ENCODE data around the gene SASH3.

Gene SASH3

DNA sequence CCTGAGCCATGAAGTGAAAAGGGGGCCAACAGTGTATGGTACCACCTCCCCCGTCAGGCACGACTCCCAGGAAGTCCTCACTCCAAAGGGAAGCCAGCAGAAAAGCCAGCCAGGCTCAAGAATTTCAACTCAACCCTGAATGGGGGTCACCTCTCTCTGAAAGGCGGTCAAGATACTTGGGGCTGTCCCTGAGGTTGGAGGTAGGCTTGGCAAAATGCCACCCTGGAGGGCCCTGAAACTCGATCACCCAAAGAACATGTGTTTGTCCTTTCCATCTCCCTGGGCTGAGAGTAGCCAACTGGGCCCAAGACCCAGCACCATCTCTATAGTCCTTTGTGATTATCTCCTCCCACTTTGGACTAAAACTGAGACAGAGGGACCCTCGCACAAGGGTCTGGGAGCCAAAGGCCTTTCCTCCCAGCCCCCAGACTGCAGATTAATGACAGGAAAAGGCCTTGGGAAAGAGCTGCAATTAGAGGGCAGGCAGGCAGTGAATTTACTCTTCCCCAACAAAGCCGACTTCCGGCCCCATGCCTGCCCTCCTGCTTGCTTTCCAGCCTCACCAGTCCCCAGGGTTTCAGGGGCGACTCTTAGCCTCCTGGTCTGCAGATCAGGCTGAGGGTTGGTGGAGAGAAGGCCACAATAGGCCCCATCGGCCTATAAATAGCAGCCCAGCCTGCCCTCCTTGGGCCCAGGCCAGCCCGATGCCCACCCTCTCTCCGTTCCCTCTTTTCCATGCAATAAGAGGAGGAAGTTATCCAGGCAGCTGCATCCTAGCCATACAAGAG, 5.6 kb downstream of the SASH3 start:
- no peak for DNase-seq

DNA sequence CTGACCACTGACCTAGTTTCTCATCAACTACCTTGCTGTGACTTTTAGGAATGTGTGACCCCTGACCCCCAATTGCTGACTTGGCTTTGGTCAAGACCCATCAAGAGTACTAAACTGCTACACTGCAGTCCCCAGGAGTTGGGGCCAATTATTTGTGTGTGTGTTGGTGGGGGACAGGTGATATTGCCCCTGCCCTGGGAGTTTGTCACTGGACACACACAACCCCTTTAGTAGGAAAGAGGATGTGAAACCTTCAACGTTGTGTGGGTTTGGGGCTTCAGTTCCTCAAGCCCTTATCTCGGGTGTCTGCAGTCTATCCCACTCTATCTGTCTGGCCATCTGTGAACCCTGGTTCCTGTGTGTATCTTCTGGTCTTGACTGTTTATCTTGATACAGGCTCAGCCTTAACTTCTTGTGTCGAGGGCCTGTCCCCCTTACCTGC, 6.5 kb downstream of the SASH3 start:
- DNase-seq, result no peak

DNA sequence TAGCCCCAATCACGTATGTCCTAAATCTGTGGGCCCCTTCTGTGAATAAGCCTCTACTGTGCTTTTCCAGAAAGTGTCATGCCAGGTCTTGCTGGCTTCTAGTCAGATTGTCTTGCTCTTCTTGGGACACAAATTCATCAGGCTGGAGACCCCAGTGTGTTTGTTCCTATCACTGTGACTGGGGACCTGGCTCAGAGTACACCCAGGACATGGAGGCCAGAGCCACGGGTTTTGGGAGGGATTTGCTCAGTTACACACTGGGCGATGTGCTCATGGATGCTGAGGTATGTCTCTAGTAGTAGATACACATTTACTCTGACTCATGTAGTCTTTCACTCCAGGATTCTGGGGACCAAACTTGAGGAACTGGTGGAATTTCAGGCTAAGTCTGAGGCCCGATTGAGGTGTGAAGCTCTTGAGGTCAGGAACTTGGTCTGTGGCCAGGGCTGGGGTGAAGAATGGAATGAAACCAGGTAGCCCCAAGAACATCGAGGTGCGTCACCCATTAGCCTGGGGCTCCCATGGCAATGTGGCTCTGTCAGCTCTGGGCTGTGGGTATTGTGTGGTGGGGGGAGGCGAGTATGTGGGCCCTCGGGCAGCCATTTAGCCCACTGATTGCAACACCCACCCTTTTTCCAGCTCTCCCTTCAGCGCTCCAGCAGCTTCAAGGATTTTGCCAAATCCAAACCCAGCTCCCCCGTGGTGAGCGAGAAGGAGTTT, 7.7 kb downstream of the SASH3 start:
- DNase-seq, result no peak

DNA sequence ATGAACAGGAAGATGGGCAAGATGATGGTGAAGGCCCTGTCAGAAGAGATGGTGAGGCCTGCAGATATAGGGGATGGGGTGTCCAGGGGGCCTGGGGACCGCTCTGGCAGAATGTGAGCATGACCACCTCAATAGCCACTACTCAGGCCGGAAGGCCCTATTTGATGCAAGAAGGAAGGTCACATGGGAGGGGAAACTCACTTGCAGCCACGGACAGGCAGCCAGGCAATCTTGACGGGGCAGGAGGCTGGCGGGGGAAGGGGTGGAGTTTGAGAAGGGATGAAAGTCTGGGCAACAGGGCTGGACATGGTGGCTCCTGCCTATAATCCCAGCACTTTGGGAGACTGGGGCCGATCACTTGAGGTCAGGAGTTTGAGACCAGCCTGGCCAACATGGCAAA, 8.8 kb downstream of the SASH3 start:
- DNase-seq, result no peak

DNA sequence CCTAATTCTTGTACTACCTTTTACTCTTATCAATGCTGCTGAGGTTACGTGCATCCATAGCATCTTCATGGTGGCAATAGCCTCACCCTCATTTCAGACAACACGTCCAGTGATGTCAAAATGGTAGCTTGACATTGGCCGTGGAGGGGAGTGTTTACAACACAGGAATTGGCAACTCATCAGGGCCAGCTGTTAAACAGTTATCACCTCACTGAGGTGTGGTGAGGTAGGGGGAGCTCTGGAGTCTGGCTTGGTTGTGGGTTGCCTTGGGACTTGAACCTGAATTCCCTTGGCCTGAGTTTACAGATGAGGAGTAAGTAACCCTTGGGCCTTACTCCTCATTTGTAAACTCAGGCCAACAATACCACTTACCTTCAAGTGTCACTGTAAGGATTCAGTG, 10.4 kb downstream of the SASH3 start:
- no peak for DNase-seq

DNA sequence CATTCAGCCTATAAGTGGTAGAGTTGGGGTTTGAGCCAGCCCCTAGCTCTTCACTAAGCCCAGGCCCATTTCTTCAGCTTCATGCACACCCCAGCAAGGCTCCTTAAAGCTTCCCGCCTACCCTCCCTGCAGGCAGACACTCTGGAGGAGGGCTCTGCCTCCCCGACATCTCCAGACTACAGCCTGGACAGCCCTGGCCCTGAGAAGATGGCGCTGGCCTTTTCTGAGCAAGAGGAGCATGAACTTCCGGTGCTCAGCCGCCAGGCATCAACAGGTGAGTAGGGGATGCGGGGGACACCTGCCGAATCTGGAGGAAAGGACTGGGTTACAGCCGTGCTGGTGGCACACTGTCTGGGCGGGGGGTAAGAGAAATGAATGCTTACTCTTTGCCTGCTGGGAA, 11.1 kb downstream of the SASH3 start:
- DNase-seq, result no peak

DNA sequence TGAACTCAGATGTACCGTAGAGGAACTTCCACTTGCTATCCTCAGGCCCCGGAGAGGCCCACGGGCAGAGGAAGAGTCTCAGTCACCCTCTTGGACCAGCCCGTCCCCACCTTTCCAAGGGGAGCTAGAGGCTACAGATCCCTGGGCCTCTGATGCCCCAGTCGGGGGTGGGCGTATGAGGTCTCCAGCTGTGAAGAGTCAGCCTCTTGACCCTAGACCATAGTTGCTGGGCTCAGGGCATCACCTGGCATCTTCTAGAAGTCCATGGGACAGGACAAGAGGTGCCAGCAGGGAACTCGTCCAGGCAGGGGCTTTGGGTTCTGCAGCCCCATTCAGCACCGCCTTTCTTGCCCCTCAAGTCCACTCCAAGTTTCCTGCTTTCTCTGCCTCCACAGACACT, 11.6 kb downstream of the SASH3 start:
- DNase-seq, result no peak

DNA sequence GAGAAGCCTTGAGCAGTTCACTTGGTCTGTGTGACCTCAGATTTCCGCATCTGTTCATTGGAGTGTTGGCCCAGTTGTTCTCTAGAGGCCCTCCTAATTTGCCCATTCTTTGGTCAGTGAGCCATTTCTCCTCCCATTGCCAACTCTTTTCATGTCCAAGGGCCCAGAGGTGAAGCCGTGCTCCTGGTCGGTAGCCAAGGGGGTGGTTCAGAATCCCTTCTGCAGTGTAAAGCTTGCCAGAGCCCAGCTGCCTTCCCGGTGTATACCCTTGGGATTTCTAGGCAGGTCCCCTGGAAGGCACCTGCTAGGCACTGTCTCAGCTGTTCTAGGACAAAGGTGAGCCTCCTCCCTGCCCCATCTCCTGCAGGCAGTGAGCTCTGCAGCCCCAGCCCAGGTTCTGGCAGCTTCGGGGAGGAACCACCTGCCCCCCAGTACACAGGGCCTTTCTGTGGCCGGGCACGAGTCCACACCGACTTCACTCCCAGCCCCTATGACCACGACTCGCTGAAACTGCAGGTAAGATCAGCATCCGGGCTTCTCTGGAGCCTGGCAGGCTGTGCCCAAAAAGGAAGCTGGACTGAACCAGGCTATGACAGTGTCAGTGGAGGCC, 12.3 kb downstream of the SASH3 start:
- DNase-seq, result no peak

DNA sequence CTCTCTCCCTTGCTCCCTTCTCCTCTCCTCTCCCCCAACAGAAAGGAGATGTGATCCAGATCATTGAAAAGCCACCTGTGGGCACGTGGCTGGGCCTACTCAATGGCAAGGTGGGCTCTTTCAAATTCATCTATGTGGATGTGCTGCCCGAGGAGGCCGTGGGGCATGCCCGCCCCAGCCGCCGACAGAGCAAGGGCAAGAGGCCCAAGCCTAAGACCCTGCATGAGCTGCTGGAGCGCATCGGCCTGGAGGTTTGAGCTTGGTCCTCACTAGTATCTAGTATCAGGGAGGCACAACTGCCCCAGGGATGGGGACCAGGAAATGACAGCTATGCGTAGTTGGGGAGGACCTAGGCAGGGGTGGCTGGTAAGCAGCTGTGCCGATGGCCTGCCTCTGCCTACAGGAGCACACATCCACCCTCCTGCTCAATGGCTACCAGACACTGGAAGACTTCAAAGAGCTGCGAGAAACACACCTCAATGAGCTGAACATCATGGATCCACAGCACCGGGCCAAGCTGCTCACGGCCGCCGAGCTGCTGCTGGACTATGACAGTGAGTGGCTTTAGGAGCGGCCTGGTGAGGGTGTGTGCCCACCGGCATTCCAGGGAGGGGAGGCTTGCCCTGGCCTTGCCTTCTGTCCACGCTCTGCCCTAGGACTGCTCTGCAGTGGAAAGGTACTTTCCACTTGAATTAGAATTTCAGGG, 13.0 kb downstream of the SASH3 start:
- DNase-seq, result no peak

DNA sequence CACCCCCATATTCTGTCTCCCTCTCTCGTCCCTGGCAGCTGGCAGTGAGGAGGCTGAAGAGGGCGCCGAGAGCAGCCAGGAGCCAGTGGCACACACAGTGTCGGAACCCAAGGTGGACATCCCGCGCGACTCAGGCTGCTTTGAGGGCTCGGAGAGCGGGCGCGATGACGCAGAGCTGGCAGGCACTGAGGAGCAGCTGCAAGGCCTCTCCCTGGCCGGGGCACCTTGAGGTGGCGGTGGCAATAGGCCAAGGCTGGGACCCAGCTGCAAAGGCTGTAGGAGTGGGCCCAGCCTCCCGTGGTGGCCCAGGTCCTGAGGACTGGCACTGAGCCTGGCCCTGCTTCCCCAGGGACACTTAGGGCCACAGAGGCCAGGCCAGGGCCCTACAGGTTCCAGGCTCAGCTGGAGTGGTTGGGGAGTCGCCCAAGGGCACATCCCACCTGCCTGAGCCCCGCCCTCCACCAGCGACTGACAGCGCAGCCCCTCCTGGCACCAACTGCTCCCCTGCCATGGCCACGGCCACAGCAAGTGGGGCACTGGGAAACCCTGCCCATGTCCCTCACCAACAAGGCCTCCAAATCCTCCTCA, 13.9 kb downstream of the SASH3 start:
- DNase-seq, result no peak

DNA sequence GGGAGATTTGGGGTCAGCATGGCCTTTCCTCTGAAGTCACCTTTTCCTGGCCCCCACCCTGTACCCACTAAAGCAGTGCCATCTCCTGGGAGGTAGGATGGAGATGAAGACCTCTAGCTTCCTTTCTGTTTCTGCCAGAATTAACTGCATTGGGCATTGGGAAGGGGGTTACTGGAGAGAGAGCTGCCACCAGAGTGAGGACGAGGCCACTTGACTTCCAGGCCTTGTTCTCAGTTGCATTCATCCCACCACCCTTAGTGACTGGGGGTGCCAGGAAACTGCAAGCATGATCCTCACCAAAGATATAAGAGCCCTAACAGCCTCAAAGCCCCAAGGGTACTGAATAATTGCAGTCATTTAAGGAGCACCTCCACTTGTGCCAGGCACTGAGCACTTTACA, 15.8 kb downstream of the SASH3 start:
- no peak for DNase-seq

DNA sequence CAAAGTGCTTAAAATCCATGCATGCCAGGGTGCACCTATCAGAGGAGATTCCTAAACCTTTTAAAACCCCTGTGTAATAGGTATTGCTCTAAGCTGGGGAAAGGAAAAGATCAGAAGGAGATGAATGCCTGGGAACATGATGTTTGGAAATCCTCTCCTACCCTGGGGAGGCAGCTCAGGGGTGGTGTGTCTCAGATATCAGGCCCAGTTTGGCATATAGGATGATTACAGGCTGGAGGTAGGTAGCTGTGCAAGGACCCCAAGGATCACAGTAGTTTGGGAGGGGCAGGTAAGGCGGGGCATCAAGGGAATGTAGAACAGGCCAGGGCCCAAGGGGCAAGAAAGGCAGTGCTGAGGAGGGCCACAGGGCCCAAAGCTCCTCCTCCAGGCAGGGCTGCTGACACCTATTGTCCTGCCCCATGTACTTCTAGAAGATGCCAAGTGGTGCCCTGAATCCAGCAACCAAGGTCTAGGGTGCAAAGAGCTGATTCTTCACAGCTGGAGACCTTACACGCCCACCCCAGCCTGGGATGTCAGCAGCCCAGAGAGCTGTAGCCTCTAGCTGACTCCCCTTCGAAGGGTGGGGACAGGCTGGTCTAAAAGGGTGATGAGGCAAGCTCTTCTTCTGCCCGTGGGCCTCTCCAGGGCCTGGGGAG, 17.6 kb downstream of the SASH3 start:
- DNase-seq, result no peak

DNA sequence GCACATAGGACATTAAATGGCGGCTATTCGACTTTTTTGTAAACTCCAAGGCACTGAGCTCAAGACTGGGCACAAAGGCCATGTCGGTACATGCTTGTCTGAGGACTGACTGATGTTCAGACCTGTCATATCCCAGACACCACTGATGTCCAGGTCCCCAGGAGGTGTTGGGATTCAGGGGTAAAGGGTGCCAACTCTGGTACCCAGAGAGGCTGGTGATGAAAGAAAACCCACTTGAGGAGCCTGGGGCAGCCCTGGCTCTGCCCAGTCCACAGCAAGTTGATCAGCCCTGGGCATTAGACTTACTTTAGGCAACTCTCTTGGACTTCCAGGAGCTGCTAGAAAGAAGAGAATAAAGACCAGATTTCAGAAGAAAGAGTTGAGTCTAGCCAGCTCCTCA, 18.7 kb downstream of the SASH3 start:
- DNase-seq, result no peak

DNA sequence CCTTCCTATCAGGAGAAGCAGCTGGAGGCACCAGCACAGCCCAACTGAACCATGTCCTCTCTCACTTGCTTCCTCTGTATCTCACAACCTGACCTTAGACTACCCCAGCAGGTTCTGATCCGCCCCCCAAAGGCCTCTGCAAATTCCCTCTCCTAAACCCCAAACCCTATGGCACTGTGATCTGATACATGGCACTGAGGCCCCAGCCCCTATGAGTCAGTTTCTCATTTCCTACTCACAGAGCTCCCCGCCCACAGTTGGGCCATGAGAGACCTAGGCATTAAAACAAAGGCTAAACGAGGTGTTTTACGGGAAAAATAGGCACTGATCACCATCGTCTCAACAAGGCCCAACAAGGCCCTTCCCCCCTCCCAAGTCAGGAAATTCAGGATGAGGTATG, 19.1 kb downstream of the SASH3 start:
- no peak for DNase-seq

DNA sequence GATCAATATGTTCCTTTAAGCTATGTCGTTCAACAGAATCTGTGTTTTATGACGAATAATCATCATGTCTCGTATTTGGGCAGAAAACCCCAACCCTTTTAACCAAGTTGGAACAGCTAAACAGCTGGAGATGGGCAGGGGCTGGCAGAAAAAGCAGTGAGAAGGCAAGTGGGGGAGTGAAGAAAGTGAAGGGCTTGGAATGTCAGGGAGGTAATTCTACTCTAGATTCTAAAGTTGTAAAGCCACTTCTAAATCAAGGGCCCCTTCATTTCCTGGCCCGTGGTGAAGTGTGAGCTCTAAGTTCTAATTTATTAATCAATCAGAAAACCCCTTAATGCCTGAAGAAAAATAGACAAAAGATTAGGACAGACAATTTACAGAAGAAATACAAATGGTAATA, 20.4 kb downstream of the SASH3 start:
- DNase-seq, result no peak

DNA sequence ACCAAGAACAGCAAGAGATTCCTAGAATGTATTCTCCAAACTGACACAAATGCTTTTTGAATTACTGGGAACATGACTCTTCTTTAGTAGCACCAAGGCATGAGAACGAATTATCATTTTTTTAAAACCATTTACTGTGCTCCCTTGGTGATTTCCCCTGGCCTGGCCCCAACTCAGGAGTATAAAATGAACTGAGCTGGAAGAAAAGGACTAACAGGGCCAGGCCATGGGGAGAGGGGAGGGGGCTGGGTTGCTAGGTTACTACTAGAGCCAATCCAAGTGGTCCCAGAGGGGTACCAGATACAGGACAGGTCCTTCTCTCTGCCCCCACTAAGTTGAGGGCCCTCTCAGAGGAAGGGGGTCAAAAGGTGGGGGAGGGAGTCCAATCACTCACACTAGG, 23.1 kb downstream of the SASH3 start:
- DNase-seq, result no peak

DNA sequence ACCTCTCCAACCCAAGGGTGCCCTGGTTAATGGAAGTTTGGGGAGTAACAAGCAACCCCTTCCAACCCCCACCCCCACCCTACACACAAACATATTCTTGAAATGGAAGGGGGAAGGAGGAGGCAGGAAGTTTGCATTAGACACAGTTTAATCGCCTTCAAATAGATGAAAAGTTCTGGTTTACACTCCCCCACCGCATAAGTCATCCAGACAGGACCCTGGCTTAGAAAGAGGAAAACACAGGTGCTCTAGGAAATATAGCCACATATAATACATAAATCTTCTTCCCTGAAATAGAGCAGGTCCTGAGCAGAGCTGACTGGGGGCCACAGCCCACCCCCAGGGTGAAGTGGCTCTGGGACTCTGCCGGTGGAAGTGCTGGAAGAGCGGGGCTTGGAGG, 25.1 kb downstream of the SASH3 start:
- no peak for DNase-seq

DNA sequence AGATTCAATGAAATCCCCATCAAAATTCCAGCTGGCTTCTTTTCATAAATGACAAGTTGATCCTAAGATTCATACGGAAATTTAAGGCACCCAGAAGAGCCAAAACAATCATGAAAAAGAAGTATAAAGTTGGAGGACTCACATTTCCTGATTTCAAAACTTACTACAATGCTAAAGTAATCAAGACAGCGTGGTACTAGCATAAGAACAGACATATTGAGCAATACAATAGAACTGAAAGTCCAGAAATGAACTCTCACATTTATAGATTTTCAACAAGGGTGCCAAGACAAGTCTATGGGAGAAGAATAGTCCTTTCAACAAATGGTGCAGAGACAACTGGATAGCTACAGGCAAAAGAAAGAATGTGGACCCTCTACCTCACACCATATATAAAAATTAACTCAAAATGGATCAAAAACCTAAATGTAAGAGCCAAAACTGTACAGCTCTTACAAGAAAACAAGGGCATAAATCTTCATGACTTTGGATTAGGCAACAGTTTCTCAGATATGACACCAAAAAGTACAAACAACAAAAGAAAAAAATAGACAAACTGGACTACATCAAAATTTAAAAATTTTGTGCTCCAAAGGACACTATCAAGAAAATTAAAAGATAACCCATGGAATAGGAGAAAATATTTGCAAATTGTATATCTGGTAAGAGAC, 28.5 kb downstream of the SASH3 start:
- DNase-seq, result no peak

DNA sequence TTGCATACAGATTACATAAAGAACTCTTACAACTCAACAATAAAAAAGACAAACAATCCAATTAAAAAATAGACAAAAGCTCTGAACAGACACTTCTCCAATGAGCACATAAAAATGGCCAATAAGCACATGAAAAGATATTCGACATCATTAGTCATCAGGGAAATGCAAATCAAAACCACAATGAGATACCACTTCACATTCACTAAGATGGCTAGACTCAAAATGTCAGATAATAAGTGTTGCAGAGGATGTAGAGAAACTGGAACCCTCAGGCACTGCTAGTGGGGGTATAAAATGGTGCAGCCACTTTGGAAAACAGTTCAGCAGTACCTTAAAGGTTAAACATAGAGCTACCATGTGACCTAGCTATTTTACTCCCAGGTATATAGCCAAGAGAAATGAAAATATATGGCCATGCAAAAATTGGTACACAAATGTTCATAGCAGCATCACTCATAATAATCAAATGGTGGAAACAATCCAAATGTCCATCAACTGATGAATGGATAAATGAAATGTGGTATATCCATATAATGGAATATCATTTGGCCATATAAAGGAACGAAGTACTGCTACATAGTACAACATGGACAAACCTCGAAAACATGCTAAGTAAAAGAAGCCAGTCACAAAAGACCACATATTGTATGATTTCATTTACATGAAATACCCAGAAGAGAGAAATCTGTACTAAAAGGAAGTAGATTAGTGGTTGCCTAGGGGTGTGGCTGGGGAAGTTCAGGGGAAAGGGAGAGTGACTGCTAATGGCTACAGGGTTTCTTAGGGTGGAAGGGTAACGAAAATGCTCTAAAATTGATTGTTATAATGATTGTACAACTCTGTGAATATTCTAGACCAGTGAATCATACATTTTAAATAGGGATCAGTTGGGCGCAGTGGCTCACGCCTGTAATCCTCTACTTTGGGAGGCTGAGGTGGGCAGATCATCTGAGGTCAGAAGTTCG, 29.4 kb downstream of the SASH3 start:
- no peak for DNase-seq

DNA sequence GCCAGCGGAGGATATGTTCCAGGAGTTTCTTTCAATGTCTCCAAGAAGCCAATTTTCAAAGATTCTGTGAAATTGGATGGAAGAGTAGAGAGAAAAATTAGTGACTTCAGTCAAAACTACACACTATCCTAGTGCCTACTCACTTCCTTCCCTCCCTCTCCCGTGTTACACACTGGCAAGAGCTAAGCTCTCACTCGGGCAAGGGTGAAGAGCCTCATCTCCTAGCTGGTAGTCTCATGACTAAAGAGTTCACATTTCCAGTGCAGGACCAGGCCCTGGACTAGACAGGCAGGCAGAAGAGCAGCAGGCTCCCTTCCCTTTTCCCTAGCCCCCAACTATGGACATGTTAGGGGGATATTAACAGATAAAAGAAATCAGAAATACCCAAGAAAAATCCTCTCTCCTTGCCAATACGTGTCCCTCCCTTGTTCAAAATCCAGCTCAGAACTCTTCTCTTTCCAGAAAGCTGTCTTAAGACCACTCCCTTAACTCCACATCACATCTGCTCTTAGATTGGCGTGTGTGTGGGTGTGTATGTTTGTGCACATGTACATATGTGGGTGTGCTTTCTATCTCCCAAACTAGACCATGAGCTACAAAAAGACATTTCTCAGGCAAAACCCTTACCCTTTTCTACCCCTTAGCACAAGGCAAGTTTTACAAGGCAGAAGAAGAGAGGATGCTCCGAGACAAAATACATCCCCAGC, 34.1 kb downstream of the SASH3 start:
- DNase-seq, result no peak
